Smooth muscle cell of the brain vasculature (primary cell): ENCODE results near the gene ZNF438.

Experiments used
- DNase-seq: peaks from one replicate; pipeline ENCODE4 v3.0.0-alpha.2; 2012; ENCODE audit warnings: low read depth, low spot score

ZNF438 gene

GRCh38 chr10:30827531-30828120 lies 204.0 kb downstream of the ZNF438 start:
- DNase-seq = peak; percentile 33

GRCh38 chr10:30826679-30827078 lies 205.0 kb downstream of the ZNF438 start:
- DNase-seq = no peak

- DNase-seq = no peak
Measured at GRCh38 chr10:30825495-30825894, 206.2 kb downstream of the ZNF438 start.

- DNase-seq = no peak
Measured at GRCh38 chr10:30825022-30825421, 206.6 kb downstream of the ZNF438 start.

- DNase-seq = no peak
Measured at GRCh38 chr10:30823651-30824050, 208.0 kb downstream of the ZNF438 start.

- DNase-seq = no peak
Measured at GRCh38 chr10:30822693-30823465, 208.8 kb downstream of the ZNF438 start.

- no peak for DNase-seq
Measured at GRCh38 chr10:30821994-30822692, 209.5 kb downstream of the ZNF438 start.

- no peak for DNase-seq
Measured at GRCh38 chr10:30821261-30821993, 210.2 kb downstream of the ZNF438 start.

- no peak for DNase-seq
Measured at GRCh38 chr10:30820261-30820991, 211.2 kb downstream of the ZNF438 start.

- no peak for DNase-seq
Measured at GRCh38 chr10:30819341-30820181, 212.1 kb downstream of the ZNF438 start.

- no peak for DNase-seq
Measured at GRCh38 chr10:30818854-30819253, 212.8 kb downstream of the ZNF438 start.

- DNase-seq = no peak
Measured at GRCh38 chr10:30818010-30818660, 213.5 kb downstream of the ZNF438 start.

- no peak for DNase-seq
Measured at GRCh38 chr10:30817541-30817940, 214.1 kb downstream of the ZNF438 start.

- DNase-seq = no peak
Measured at GRCh38 chr10:30816820-30817171, 214.9 kb downstream of the ZNF438 start.

GRCh38 chr10:30816159-30816819 lies 215.4 kb downstream of the ZNF438 start:
- DNase-seq = no peak

- DNase-seq = no peak
Measured at GRCh38 chr10:30813872-30814481, 217.7 kb downstream of the ZNF438 start.

- peak; percentile 82 for DNase-seq
Measured at GRCh38 chr10:30812018-30812851, 219.4 kb downstream of the ZNF438 start.
